LNCaP clone FGC (cell line): ENCODE data around the gene HPX.

Source experiments
- DNase-seq: peaks from one replicate; pipeline ENCODE4 v3.0.0-alpha.2; 2011; ENCODE audit warnings: low read depth
- H3K4me3 ChIP-seq: 2 replicates; pipeline ENCODE4 v1.5.1; 2011; ENCODE audit warnings: mild to moderate bottlenecking, low read depth, low read length, control low read depth
- TF ChIP-seq, protein P1 (sequence below): IDR thresholded peaks from 2 replicates; pipeline ENCODE4 v1.5.1; 2012; ENCODE audit warnings: mild to moderate bottlenecking; ENCODE audit not compliant: control insufficient read depth, insufficient read depth; ENCODE audit errors: extremely low read depth

HPX gene

DNA sequence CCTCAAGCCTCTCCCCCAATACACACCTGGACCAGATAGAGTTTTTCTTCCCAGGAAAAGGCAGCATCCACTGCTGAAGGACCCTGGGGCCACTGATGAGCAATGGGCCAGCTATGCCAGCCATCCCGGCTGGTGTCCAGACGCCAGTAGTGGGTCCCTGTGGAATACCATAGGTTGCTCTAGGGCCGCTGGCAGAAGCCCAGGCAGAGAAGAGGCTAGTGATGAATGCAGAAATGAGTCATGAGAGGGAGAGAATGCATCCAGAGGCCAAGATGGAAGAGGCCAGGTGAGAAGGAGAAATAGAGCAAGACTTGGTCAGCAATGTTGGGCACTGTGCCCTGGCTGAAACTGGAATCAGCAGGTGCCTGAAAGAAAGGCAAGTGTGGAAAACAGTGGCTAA is 8.9 kb downstream of the HPX start:
- TF ChIP-seq, protein P1, sequence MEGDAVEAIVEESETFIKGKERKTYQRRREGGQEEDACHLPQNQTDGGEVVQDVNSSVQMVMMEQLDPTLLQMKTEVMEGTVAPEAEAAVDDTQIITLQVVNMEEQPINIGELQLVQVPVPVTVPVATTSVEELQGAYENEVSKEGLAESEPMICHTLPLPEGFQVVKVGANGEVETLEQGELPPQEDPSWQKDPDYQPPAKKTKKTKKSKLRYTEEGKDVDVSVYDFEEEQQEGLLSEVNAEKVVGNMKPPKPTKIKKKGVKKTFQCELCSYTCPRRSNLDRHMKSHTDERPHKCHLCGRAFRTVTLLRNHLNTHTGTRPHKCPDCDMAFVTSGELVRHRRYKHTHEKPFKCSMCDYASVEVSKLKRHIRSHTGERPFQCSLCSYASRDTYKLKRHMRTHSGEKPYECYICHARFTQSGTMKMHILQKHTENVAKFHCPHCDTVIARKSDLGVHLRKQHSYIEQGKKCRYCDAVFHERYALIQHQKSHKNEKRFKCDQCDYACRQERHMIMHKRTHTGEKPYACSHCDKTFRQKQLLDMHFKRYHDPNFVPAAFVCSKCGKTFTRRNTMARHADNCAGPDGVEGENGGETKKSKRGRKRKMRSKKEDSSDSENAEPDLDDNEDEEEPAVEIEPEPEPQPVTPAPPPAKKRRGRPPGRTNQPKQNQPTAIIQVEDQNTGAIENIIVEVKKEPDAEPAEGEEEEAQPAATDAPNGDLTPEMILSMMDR: no peak
- no peak overlapping the region for H3K4me3 ChIP-seq
- DNase-seq: no peak

- DNase-seq: no peak
- TF ChIP-seq, protein P1: no peak
- H3K4me3 ChIP-seq: no peak overlapping the region
Measured at GRCh38 chr11:6427516-6427915, 13.3 kb downstream of the HPX start.

DNA sequence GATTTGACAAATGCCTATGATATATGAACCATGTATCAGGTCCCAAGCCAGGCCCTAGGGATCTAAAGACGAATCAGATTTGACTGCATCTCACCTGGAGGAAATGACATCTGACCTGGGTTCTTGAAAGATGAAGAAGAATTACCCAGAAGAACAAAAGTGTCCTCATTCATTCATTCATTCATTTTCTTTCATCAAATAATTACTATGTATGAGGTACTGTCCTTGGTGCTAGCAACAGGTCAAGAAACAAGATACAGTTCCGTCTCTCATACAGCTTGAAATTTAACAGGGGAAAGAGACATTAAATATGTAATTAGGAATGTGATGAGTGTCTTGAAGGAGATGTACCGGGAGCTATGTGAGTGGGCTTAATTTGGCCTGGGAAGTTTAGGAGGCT is 20.1 kb downstream of the HPX start:
- no peak overlapping the region for H3K4me3 ChIP-seq
- TF ChIP-seq, protein P1: no peak
- no peak for DNase-seq

- H3K4me3 ChIP-seq: peak within 1 kb of the TSS; percentile 65
- TF ChIP-seq, protein P1: peak; percentile 35; the same call in 1 of the 2 replicates
- DNase-seq: no peak
Measured at GRCh38 chr11:6419009-6419631, 21.7 kb downstream of the HPX start, which contains the start of gene APBB1. Gene APBB1, minus strand, starts transcription at chr11:6419094. Its CDS starts 7,747 bp downstream, at chr11:6411347.

DNA sequence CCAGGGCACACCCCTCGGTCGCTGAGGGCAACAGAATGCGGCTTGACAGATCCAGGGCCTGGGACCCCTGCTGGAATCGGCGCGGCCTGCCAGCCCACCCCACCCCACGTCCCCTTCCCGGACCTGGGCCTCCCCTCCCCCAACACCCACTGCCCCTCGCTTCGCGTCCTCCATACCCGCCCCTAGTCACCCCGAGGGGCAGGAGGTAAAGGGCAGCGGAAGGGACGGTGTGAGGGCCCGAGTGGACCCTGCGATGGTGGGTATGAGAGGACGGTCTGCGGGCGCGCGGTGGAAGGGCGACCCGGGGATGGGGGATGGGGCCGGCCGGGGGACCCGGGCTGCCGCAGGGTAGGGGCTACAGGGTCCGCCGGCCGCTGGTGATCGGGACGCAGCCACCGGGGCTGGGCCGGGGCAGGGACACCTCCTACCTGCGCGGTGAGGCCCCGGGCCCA is 22.2 kb downstream of the HPX start:
- no peak for DNase-seq
- TF ChIP-seq, protein P1: no peak

GRCh38 chr11:6417907-6418556 is 22.8 kb downstream of the HPX start:
- H3K4me3 ChIP-seq: no peak overlapping the region
- TF ChIP-seq, protein P1: no peak
- DNase-seq: no peak

More for the DNA sequence above, 22.2 kb downstream of the HPX start:
- peak overlapping the region; percentile 65 for H3K4me3 ChIP-seq
